Measurements from ENCODE around the gene CPTP.

CPTP gene

GRCh38 chr1:1341549-1342021 is 17.0 kb downstream of the CPTP start:
- DNase-seq (ENCODE audit: low read depth, low spot score), result no peak

GRCh38 chr1:1342061-1342562 is 17.5 kb downstream of the CPTP start:
- in situ Hi-C loops (cut with HindIII; ENCODE audit: low sequenced_read_pairs), result no loop called here
- TF ChIP-seq CTCF (IDR thresholded peaks at IDR 0.05; ENCODE audit: low read depth, low read length), result no peak
- no peak overlapping the region for H3K4me3 ChIP-seq (ENCODE audit: low read depth, low read length)
- DNase-seq (ENCODE audit: low read depth, low spot score), result no peak

More at GRCh38 chr1:1341549-1342021, 17.0 kb downstream of the CPTP start:
- no peak for TF ChIP-seq CTCF (IDR thresholded peaks at IDR 0.05; ENCODE audit: low read depth, low read length)
- in situ Hi-C loops (cut with HindIII; ENCODE audit: low sequenced_read_pairs), result no loop called here
- H3K4me3 ChIP-seq (ENCODE audit: low read depth, low read length), result no peak overlapping the region

GRCh38 chr1:1342584-1343115 is 18.0 kb downstream of the CPTP start:
- in situ Hi-C loops (cut with HindIII; ENCODE audit: low sequenced_read_pairs), result no loop called here
- H3K4me3 ChIP-seq (ENCODE audit: low read depth, low read length), result no peak overlapping the region
- no peak for DNase-seq (ENCODE audit: low read depth, low spot score)
- TF ChIP-seq CTCF (IDR thresholded peaks at IDR 0.05; ENCODE audit: low read depth, low read length), result no peak

GRCh38 chr1:1343811-1344421 is 19.3 kb downstream of the CPTP start:
- in situ Hi-C loops (cut with HindIII; ENCODE audit: low sequenced_read_pairs), result no loop called here
- no peak overlapping the region for H3K4me3 ChIP-seq (ENCODE audit: low read depth, low read length)
- no peak for DNase-seq (ENCODE audit: low read depth, low spot score)
- TF ChIP-seq CTCF (IDR thresholded peaks at IDR 0.05; ENCODE audit: low read depth, low read length), result no peak

GRCh38 chr1:1344655-1345361 is 20.2 kb downstream of the CPTP start:
- no peak overlapping the region for H3K4me3 ChIP-seq (ENCODE audit: low read depth, low read length)
- in situ Hi-C loops (cut with HindIII; ENCODE audit: low sequenced_read_pairs), result no loop called here
- TF ChIP-seq CTCF (IDR thresholded peaks at IDR 0.05; ENCODE audit: low read depth, low read length), result peak; percentile 57
- DNase-seq (ENCODE audit: low read depth, low spot score), result peak; percentile 56

- DNase-seq (ENCODE audit: low read depth, low spot score), result no peak
- peak; percentile 22 for TF ChIP-seq CTCF (IDR thresholded peaks at IDR 0.05; ENCODE audit: low read depth, low read length)
- in situ Hi-C loops (cut with HindIII; ENCODE audit: low sequenced_read_pairs), result no loop called here
- no peak overlapping the region for H3K4me3 ChIP-seq (ENCODE audit: low read depth, low read length)
Measured at GRCh38 chr1:1345384-1345783, 20.8 kb downstream of the CPTP start.
